Activated CD4-positive, CD25-positive, alpha-beta regulatory T cell treated with anti-CD3 and anti-CD28 coated beads, Interleukin-2, amount 50 U/mL, for 72 hours (primary cell): ENCODE results near the gene COQ8B.
"Not testable (repeated sequence)": the region's sequence is repeated elsewhere in the genome, so short reads cannot be mapped to it uniquely, and the experiment has no call there.

Experiments
- DNase-seq: peaks from one replicate; pipeline ENCODE4 v3.0.0; 2021

COQ8B gene

DNA sequence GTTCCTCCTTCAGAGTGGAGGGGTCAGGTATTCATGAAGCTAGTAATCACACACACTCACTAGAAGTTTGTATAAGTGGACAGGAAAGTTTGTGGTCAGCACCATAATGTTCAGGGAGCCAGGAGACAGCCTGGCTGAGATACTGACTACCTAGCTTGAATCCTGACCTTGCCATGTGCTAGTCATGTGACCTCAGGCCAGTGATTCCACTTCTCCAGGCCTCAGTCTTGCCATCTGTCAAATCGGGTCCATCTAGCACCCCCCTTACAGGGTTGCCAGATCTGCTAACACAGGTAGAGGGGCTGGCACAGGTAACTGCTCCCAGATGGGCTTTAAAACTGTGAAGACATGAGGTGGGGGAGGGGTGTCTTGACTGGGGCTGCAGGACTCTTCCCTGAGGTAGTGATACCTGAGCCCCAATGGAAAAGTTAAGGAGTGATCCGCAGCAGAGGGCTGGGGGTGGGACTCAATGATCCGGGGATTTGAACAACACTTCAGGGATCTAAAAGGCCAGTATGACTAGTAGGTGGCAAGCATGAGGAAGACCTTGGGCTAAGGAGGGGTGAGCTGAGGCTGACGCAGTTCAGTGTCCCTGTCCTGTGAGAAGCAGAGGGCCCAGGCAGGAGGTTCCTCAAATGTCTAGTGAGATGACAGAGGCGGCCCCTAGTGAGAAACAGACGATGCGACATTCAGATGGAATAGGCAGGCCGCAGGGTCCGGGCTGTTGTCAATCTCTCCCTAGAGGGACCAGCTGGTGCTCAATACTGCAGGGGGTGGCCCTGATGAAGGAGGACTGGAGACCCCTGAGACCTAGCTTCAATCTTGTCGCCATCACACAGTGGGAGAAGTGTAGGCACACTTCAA is 25.1 kb upstream of the COQ8B start:
- DNase-seq, result no peak

DNA sequence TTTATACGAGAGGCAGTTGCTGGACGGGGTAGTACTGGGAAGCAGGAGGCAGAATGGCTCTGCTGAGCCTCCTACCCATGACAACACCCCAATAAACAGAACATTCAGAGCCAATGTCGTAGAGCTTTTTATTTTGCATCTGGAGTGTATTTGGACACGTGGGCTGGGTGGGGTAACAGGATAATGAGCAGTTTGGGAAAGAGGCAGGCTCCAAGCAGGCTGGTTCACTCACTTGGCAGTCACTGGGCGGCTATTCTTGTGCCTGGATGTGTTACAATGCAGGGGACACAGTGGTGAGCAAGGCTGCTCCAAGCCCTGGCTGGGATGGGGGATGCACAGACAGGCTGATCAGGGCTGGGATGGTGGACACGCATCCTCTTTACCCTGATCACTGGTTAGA is 24.1 kb upstream of the COQ8B start:
- DNase-seq, result no peak

DNA sequence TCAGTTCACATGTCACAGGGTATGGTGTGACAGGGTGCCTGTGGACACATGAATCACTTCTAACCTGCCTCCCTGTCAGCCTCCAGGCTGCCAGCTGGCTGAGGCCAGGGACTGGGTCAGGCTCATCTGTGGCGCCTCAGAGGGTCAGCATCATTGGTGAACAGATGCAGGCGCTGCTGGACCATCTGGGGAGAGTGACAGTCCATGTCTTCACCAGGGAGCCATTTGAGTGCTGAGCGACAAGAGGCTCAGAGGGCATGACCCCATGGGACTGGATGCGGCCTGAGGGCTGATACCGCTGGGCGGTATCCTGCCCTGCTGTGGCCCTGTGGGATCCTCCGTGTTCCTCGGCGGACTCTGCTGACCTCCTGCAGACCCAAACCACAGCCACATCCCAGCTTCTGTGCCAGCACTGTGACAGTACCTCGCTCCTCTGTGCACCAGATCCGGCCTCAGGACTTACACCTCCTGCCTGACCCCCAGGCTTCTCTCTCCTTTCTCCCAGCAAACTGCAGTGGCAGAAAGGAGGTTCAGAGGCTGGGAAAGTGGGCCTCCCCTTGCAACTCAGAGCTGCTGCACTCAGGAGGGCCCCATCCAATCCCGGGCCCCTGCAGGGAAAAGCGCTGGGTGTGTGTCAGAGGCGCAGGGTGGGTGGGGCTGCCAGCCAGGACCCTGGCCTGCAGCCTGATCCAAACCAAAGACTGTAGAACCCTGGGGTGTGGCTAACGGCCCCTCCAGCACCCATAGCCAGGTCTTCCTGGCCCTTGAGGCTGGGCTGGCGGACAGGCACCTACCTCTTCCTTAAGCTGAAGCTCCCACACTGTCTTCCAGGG is 23.4 kb upstream of the COQ8B start:
- DNase-seq, result no peak

DNA sequence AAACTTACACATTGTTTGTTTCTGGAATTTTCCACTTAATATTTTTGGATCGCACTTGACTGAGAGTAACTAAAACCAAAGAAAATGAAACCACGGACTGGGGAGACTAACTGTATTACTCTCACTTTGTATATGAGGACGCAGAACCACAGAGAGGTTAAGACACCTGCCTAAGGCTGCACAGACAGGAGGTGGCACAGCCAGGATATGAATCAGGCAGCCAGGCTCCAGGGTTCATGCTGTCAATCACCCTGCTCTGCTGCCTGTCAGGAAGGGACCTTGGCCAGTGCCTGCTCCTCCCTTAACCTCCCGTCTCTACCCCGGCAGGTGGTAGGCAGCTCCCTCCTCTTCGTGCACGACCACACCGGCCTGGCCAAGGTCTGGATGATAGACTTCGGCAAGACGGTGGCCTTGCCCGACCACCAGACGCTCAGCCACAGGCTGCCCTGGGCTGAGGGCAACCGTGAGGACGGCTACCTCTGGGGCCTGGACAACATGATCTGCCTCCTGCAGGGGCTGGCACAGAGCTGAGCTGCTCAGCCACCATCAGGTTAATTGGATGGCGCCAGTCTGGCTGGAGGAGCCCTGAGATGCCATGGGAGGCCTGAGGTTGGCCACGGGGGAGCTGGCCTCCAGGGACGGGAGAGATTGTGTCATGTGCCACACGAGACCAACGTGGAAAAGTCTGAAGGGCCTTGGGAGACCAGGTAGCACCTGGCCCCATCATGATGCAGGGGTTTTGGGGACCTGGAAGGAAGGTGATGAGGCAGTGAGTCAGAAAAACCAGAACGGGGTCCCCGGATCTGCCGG is 22.5 kb upstream of the COQ8B start:
- no peak for DNase-seq

DNA sequence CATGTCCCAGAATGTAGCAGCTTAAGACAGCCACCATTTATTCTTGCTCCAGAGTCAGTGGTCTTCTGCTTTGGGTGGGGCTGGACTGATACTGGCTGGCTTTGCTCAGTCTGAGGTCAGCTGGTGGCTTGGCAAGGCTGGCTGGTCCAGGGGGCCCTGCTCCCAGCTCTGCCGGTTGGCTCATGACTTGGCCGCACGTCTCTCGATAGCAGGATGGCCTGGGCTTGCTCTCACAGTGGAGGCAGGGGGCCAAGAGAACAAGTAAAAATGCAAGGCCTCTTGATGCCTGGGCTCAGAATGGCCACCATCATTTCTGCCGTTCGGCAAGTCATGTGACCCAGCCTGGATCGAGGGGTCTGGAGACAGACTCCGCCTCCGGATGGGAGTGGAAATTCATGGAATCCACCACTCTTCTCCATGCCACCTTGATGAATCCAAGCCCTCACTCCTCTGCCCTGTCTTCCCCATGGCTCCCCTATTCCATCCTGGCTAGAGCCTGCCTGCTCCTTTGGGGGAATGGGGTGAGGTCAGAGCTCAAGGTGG is 20.5 kb upstream of the COQ8B start:
- DNase-seq, result no peak

DNA sequence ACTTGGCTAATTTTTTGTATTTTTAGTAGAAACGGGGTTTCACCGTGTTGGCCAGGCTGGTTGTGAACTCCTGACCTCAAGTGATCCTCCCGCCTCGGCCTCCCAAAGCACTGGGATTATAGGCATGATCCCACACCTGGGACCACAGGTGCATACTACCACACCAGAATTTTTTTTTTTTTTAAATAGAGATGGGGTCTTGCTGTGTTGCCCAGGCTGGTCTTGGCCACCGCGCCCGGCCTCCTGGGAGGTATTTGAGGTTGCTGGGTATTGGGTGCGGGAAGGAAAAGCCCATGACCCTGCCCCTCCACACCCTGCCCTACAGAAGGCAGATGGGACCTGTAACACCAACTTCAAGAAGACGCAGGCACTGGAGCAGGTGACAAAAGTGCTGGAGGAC is 20.0 kb upstream of the COQ8B start:
- no peak for DNase-seq

DNA sequence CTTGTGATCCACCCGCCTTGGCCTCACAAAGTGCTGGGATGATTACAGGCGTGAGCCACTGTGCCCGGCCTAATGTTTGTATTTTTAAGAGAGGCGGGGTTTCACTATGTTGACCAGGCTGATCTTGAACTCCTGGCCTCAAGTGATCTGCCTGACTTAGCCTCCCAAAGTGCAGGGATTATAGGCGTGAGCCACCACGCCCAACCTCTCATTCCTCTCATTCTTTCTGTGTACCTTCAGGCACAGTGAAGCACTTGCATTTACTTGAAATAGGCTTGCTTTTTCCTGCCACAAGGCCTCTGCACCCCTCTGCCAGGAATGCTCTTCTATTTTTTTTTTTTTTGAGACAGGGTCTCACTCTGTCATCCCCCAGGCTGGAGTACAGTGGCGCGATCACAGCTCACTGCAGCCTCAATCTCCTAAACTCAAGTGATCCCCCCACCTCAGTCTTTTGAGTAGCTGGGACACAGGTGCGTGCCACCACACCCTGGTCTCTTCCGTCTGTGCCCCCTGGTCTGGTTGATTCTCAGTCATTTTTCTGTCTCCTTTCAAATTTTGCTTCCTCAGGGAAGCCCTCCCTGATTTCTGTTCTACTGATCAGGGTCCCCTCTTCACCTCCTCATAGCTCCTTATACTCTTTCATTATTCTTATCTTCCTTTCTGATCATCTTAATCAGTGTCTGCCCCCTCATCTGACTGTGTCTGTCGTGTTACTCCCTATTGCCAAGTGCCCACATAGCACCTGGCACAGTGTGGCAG is 18.5 kb upstream of the COQ8B start:
- no peak for DNase-seq

DNA sequence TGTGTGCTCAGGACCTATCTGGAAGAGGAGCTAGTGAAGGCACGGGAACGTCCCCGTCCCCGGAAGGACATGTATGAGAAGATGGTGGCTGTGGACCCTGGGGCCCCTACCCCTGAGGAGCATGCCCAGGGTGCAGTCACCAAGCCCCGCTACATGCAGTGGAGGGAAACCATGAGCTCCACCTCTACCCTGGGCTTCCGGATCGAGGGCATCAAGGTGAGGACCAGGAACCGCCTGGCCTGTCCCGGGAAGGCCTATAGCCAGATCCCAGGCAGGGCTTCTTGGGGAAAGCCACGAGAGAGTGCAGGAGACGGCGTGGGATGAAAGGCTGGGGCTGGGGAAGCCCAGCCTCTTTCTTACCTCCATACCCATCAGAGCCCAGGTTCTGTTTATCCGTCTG is 16.5 kb upstream of the COQ8B start:
- DNase-seq, result no peak

DNA sequence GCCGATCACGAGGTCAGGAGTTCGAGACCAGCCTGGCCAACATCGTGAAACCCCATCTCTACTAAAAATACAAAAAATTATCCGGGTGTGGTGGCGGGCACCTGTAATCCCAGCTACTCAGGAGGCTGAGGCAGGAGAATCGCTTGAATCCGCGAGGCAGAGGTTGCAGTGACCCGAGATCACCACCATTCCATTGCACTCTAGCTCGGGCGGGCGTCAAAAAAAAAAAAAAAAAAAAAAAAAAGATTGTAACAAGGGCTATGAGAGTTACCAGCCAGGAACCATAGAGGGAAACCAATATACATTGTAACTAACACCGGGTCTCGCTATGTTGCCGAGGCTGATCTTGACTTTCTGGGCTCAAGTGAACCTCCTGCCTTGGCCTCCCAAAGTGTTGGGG is 15.6 kb upstream of the COQ8B start:
- not testable (repeated sequence) for DNase-seq

DNA sequence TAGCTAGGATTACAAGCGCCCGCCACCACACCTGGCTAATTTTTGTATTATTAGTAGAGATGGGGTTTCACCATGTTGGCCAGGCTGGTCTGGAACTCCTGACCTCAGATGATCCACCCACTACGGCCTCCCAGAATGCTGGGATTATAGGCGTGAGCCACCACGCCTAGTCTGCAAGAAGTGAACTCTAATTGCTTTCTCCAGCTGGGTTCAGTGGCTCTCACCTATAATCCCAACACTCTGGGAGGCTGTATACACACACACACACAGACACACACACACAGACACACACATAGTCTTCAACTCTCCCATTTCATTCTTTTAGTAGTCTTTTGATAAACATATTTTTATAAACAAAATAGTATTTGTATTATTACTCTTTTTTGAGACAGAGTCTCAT is 13.4 kb upstream of the COQ8B start:
- not testable (repeated sequence) for DNase-seq

DNA sequence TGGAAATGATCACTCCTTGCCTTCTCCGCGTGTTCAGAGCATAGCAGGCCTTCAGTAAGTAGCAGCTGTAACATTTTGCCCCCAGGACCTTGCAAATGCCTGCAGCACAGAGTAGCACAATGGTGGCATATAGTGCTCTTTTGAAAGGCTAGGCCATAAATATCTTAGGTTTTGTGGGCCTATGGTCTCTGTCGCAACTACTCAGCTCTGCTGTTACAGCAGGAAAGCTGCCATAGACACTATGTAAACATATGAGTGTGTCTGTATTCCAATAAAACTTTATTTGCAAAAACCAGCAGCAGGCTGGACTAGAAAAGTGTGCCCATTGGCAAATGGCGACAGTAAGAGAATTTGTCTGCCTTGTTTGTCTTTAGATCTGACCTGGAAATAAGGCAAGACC is 9.6 kb upstream of the COQ8B start:
- no peak for DNase-seq

DNA sequence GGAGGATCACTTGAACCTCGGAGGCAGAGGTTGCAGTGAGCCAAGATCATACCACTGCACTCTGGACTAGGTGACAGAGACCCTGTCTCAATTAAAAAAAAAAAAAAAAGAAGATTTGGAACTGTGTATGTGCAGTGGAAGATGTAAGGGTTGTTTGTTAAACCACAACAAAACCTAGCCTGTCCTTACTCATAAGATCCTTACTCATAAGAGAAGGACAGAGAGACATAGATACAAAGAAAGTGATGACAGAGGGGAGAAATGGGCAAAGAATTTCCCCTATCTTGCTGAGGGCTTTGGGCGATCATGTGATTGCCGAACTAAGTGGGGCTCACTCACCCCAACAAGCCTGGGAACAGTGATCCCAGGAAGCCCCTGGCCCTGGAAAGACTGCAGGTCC is 8.2 kb upstream of the COQ8B start:
- no peak for DNase-seq

DNA sequence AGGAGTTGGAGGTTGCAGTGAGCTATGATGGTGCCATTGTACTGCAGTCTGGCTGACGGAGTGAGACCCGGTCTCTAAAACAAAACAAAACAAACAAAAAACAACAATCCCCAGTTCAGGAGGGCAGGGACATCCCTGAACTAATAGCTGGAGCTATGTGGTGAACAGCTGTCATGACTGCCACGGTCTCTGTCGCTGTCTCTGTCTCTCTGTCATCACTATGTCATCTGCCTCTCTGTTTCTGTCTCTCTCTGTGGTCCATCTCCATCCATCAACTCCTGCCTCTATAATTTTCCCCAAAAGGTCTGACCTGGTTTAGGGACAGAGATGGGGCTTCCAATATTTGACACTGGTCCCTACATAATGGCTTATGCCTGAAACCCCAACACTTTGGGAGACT is 7.6 kb upstream of the COQ8B start:
- DNase-seq, result no peak

DNA sequence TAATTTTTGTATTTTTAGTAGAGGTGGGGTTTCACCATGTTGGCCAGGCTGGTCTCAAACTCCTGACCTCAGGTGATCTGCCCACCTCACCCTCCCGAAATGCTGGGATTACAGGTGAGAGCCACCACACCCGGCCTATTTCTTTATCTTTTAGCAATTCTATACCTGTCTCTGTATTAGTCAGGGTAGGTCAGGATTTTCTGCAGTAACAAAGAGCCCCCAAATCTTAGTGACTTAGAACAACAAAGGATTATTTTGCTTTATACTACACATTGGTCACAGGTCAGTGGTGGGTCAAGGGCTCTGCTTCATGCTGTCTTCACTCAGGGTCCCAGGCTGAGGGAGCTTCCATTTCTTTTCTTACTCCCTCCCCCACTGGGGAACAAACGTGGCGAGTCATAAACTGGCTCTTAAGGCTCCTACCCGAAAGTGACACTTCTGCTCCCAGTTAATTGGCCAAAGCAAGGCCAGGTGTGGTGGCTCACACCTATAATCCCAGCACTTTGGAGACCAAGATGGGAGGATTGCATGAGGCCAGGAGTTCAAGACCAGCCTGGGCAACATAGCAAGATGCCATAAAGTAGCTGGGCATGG is 7.1 kb upstream of the COQ8B start:
- DNase-seq, result no peak

DNA sequence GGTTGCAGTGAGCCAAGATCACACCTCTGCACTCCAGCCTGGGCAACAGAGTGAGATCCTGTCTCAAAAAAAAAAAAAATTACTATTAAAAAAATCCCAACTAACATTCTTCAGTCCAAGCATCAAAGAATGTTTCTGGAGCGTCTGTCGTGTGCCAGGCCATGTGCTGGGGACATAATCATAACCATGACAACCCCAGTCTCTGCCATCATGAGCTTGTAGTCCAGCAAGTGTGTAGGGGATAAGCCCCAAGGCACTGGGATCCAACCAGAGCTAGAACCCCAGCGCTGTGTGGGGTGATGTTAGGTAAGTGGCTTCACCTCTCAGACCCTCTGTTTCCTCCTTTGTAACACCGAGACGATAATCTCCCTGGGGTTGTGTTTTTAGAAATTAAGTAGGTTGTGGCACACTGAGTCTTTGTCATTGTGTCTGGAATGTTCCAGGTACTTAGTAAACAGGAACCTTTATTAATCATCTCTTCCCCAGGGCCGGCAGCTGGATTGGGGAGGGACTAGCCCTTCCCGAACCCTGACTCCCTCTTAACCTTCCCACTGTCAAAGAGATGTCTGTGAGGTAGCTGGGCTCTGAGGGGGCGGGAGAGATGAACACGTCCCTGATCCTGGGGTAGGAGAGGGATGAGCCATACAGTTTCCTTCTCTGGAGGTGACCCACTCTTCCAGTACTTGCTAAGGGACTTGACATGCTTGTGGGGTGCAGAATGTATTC is 5.4 kb upstream of the COQ8B start:
- DNase-seq, result no peak

DNA sequence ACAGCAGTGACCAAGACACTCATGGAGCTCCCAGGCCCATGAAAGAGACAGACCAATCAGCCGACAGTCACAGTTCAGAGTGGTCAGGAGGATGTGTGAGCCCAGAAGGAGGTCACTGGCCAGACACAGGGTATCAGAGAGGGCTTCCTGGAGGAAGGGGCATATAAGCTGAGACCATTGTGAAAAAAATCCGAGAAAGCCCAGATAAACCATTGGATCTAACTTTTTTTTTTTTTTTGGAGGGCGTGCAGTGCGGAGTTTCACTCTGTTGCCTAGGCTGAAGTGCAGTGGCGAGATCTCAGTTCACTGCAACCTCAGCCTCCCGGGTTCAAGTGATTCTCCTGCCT is 4.4 kb upstream of the COQ8B start:
- no peak for DNase-seq

DNA sequence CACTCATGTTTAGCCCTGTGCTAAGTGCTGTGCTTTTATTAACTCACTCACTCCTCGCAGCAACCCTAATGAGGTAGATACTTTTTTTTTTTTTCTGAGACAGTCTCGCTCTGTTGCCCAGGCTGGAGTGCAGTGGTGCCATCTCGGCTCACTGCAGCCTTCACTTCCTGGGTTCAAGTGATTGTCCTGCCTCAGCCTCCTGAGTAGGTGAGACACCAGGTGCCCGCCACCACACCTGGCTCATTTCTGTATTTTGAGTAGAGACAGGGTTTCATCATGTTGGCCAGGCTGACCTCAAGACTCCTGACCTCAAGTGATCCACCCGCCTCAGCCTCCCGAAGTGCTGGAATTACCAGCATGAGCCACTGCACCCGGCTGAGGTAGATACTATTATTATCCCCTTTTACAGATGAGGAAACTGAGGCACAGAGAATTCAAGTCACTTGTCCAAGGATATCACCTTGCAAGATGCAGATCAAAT is 2.8 kb upstream of the COQ8B start:
- no peak for DNase-seq

DNA sequence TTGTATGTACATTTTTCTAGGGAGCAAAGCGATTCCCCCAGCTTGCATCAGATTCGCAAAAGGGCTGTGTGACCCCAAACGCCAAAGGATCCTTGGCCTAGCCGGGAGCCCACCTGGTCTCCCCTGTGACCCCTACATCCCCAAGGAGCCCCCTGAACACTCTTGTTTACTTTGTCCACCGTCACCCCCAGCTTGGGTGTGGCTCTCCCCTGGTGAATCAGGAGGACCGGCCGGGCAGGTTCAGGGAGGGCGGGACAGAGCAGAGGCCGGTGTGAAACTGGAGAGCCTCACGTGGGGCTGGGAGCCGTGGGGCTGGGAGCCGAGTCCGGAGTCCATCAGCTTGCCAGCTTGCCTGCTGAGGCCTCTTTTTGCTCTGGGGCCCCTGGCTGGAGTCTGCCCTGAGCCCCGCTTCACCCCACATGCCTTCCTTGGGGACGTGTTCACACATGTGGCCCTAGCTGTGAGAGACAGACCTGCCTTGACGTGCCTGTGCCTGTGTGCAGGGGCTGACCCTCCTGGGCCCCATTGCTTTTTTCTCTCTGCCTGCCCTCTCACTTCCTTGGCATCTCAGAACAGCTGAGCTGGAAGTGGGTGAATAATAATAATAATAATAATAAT is 2.2 kb upstream of the COQ8B start:
- DNase-seq, result no peak

DNA sequence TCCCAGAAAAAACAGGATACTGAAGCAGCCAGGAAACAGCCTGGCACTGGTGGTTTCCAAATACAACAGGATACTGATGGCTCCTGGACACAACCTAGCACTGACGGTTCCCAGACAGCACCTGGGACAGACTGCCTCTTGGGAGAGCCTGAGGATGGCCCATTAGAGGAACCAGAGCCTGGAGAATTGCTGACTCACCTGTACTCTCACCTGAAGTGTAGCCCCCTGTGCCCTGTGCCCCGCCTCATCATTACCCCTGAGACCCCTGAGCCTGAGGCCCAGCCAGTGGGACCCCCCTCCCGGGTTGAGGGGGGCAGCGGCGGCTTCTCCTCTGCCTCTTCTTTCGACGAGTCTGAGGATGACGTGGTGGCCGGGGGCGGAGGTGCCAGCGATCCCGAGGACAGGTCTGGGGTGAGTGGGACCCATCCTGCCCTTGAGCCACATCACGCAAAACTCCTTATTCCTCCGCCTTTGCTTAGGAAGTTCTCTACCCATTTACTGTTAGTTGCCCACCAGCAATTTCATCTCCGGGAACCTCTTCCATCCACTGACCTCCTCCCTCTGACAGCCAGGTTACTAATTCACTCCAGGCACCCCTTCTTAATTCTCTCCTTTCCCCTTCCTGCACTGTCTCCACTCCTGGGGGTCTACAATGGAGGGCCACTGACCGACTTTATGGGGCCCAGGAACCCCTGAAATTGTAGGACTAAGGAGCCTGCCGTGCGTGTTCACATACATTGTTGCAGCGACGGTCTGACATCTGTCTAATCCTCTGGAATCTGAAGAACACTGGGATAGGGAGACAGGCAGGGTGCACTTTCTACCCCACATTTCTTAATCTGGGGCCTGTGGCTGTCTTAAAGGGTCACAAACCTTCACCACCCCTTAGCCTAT is 1.4 kb upstream of the COQ8B start:
- DNase-seq, result no peak
